ENCODE measurements around the gene TESMIN. TPM values are rescaled to one million over a fixed set of nuclear protein-coding genes. Genes with fewer than 3 reads are reported as not detected.

The TESMIN gene
- total RNA-seq, 1 experiment from 2014 or later: 45.2 TPM

DNA sequence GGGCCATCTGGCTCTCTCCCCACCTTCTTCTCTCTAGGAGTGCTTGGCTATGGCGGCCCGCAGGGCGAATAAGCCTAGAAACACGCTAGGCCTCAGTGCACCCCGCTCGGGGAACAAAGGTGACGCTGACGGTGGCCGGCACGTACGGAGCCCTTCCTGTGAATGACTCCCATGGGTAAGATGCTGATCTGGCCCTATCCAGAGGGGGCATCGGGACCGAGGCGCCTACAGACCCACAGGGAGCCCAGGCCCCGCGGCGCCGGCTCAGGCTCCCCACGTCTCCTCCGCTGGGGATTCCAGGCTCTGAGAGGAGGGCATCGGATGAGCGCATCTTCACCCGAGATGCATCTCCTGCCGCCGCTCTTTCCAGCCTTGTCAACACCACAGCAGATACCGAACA, 31.4 kb upstream of the TESMIN start:
- no peak overlapping the region for H2BK12ac ChIP-seq (ENCODE audit: insufficient read length, low read depth, low read length)
- H2BK15ac ChIP-seq (ENCODE audit: low read depth, low read length): no peak overlapping the region
- H3K9ac ChIP-seq (ENCODE audit: extremely low read depth, insufficient read length, low read length): no peak overlapping the region
- no peaks in the 10 kb centered on the region; a peak in 1 of 5 replicates for H3K9me3 Mint-ChIP-seq
- DNase-seq: no peak
- TF ChIP-seq, protein P1, sequence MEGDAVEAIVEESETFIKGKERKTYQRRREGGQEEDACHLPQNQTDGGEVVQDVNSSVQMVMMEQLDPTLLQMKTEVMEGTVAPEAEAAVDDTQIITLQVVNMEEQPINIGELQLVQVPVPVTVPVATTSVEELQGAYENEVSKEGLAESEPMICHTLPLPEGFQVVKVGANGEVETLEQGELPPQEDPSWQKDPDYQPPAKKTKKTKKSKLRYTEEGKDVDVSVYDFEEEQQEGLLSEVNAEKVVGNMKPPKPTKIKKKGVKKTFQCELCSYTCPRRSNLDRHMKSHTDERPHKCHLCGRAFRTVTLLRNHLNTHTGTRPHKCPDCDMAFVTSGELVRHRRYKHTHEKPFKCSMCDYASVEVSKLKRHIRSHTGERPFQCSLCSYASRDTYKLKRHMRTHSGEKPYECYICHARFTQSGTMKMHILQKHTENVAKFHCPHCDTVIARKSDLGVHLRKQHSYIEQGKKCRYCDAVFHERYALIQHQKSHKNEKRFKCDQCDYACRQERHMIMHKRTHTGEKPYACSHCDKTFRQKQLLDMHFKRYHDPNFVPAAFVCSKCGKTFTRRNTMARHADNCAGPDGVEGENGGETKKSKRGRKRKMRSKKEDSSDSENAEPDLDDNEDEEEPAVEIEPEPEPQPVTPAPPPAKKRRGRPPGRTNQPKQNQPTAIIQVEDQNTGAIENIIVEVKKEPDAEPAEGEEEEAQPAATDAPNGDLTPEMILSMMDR (conservative IDR thresholded peaks at IDR 0.05): no peak
- H2AK5ac ChIP-seq (ENCODE audit: insufficient read length, low read length): no peak overlapping the region
- H3K27ac ChIP-seq (ENCODE audit: insufficient read length, low read depth, low read length): no peak overlapping the region
- no peak overlapping the region for H4K8ac ChIP-seq (replicated peaks; ENCODE audit: insufficient read length, low read depth, low read length)
- H3K4me2 ChIP-seq (ENCODE audit: insufficient read depth, insufficient read length, low read length): no peak overlapping the region
- H2BK5ac ChIP-seq (ENCODE audit: insufficient read length, low read length): no peak overlapping the region
- H3K4ac ChIP-seq (ENCODE audit: low read depth, low read length): no peak overlapping the region
- H3K14ac ChIP-seq (ENCODE audit: insufficient read depth, low read length): no peak overlapping the region
- H3K18ac ChIP-seq (ENCODE audit: insufficient read length, low read depth, low read length): no peak overlapping the region
- WGBS (ENCODE audit: extremely low coverage, insufficient read length, low lambda C conversion rate): no CpG with 5 or more reads among the region's 26 CpGs
- H3K23ac ChIP-seq (ENCODE audit: insufficient read length, low read depth, low read length): no peak overlapping the region
- H3K27me3 ChIP-seq (ENCODE audit: insufficient read depth, low read length): no peaks in the 10 kb centered on the region
- no peaks in the 10 kb centered on the region for H4K20me1 ChIP-seq (ENCODE audit: control insufficient read depth, insufficient read depth, insufficient read length)
- no peak overlapping the region for H3T11ph ChIP-seq (ENCODE audit: low read length)
- no peaks in the 10 kb centered on the region for H3K23me2 ChIP-seq (ENCODE audit: insufficient read length, low read depth, low read length, poor library complexity, severe bottlenecking)
- H2BK20ac ChIP-seq (ENCODE audit: low read depth, low read length, poor library complexity, severe bottlenecking): no peak overlapping the region
- H3K27me3 Mint-ChIP-seq (ENCODE audit: low read depth): no peaks in the 10 kb centered on the region
- H3K56ac ChIP-seq (ENCODE audit: insufficient read length, low read depth, low read length): no peak overlapping the region
- peaks cover 0 to 7% (median 0%) of the 10 kb centered on the region in 3 experiments; a peak in 1 of 7 replicates for H3K36me3 Mint-ChIP-seq (ENCODE audit: insufficient read depth in 1 of 3, low read depth in 3 of 3)
- H4K5ac ChIP-seq (ENCODE audit: insufficient read length, low read depth, low read length): no peak overlapping the region
- no peaks in the 10 kb centered on the region for H3K9me3 ChIP-seq (ENCODE audit: control insufficient read depth, low read depth, low read length)
- H3K79me2 ChIP-seq (ENCODE audit: insufficient read depth, low read length): no peaks in the 10 kb centered on the region
- peaks cover 7 to 8% of the 10 kb centered on the region in 2 experiments for H3K4me1 Mint-ChIP-seq
- H3K4me3 Mint-ChIP-seq: no peak overlapping the region
- H3K4me1 ChIP-seq (ENCODE audit: insufficient read depth, low read length): peaks cover 3% of the 10 kb centered on the region; the same call in 1 of the 2 replicates
- no peak overlapping the region for H2BK120ac ChIP-seq (ENCODE audit: low read depth, low read length, poor library complexity, severe bottlenecking)
- H3K79me1 ChIP-seq (ENCODE audit: insufficient read depth, low read depth, low read length, poor library complexity, severe bottlenecking): no peaks in the 10 kb centered on the region
- no peak overlapping the region for H2AFZ ChIP-seq (ENCODE audit: low read length)
- H4K91ac ChIP-seq (ENCODE audit: insufficient read length, low read depth, low read length): no peak overlapping the region
- H3K27ac Mint-ChIP-seq: peak overlapping the region in 1 of 3 experiments; percentile 26; a peak in 1 of 7 replicates
